H1 (cell line): ENCODE data around the gene MIA2. TPM values are rescaled to one million over a fixed set of nuclear protein-coding genes. Genes with fewer than 3 reads are reported as not detected.

Experiments
- CTCF ChIA-PET: fragments of 300-600 bp; sonication (Branson Sonifier 250); formaldehyde crosslinking; loops from one replicate; lab custom pipeline; 2021; ENCODE audit not compliant: partially characterized antibody; lab: Charles Lee
- POLR2A ChIA-PET: fragments of 300-600 bp; sonication (Branson Sonifier 250); formaldehyde crosslinking; loops from one replicate; lab custom pipeline; 2021; ENCODE audit warnings: inconsistent platforms; ENCODE audit not compliant: partially characterized antibody; lab: Charles Lee
- DNase-seq, 2 experiments: peaks; one replicate each; pipeline versions ENCODE4 v3.0.0 to v3.0.0-alpha.2; 2010 to 2022; ENCODE audit warnings: low spot score in 2 of 2, low read depth in 1 of 2, mixed read lengths in 1 of 2
- FAIRE-seq: peaks from 2 replicates; lab custom pipeline; 2011; peaks lifted over from hg19 to GRCh38; lab: Jason Lieb, UNC
- H2AFZ ChIP-seq: 2 replicates; pipeline ENCODE4 v1.8.1; 2012; ENCODE audit warnings: low read length, inconsistent platforms
- H2AK5ac ChIP-seq: 2 replicates; pipeline ENCODE4 v1.6.1; 2013; ENCODE audit warnings: low read depth, low read length
- H2BK120ac ChIP-seq: replicated peaks from 2 replicates; pipeline ENCODE3; 2013; ENCODE audit warnings: low read depth, low read length, inconsistent platforms
- H2BK12ac ChIP-seq: 2 replicates; pipeline ENCODE4 v1.6.1; 2013; ENCODE audit warnings: low read depth, low read length
- H2BK15ac ChIP-seq: 2 replicates; pipeline ENCODE4 v1.6.1; 2013; ENCODE audit warnings: low read length
- H2BK20ac ChIP-seq: 2 replicates; pipeline ENCODE4 v1.6.1; 2013; ENCODE audit warnings: low read length
- H2BK5ac ChIP-seq: 2 replicates; pipeline ENCODE4 v1.6.1; 2013; ENCODE audit warnings: low read depth, low read length
- H3K14ac ChIP-seq: 2 replicates; pipeline ENCODE4 v1.6.1; 2013; ENCODE audit warnings: inconsistent platforms; ENCODE audit not compliant: insufficient read length
- H3K18ac ChIP-seq: 2 replicates; pipeline ENCODE4 v1.6.1; 2013; ENCODE audit warnings: low read length; ENCODE audit errors: extremely low read depth
- H3K23ac ChIP-seq: 2 replicates; pipeline ENCODE4 v1.6.1; 2013; ENCODE audit warnings: inconsistent platforms; ENCODE audit not compliant: insufficient read length
- H3K23me2 ChIP-seq: 2 replicates; pipeline ENCODE4 v1.6.1; 2013; ENCODE audit warnings: low read depth, low read length
- H3K27ac ChIP-seq: 2 replicates; pipeline ENCODE4 v1.6.1; 2011; ENCODE audit warnings: low read depth, low read length, inconsistent platforms
- H3K27me3 ChIP-seq, 4 experiments: replicated peaks in 1 of 4; 1 replicate in 1 of 4; 2 replicates in 3 of 4; pipeline versions ENCODE4 v1.6.1 to v1.8.1; 2011 to 2013; ENCODE audit warnings: low read length in 3 of 4, mild to moderate bottlenecking in 3 of 4, inconsistent platforms in 2 of 4, mixed read lengths in 2 of 4, moderate library complexity in 1 of 4; ENCODE audit not compliant: control insufficient read depth in 3 of 4, insufficient read depth in 3 of 4; ENCODE audit errors: extremely low read depth in 1 of 4
- H3K36me3 ChIP-seq, 4 experiments: 2 replicates each; pipeline versions ENCODE4 v1.6.1 to v1.8.1; 2011 to 2013; ENCODE audit warnings: mild to moderate bottlenecking in 4 of 4, low read length in 3 of 4, moderate library complexity in 2 of 4, control low read depth in 1 of 4, inconsistent platforms in 1 of 4; ENCODE audit not compliant: insufficient read depth in 4 of 4, control insufficient read depth in 2 of 4
- H3K4ac ChIP-seq: replicated peaks from 2 replicates; pipeline ENCODE3; 2013; ENCODE audit warnings: low read length, low read depth, mixed read lengths, inconsistent platforms; ENCODE audit not compliant: insufficient read length
- H3K4me1 ChIP-seq, 4 experiments: replicated peaks in 1 of 4; 1 replicate in 1 of 4; 2 replicates in 3 of 4; pipeline versions ENCODE4 v1.6.1 to v1.8.1; 2011 to 2013; ENCODE audit warnings: low read length in 3 of 4, inconsistent platforms in 2 of 4, mixed read lengths in 1 of 4; ENCODE audit not compliant: insufficient read depth in 4 of 4, control insufficient read depth in 3 of 4
- H3K4me2 ChIP-seq, 2 experiments: 2 replicates each; pipeline versions ENCODE4 v1.6.1 to v1.8.1; 2011 to 2013; ENCODE audit warnings: low read depth in 2 of 2, low read length in 2 of 2, control low read depth in 1 of 2, inconsistent platforms in 1 of 2, mild to moderate bottlenecking in 1 of 2; ENCODE audit not compliant: insufficient read depth in 1 of 2
- H3K4me3 ChIP-seq, 4 experiments: fragments of 200-600, 300-600 bp in 1 of 4; sonication (generic), shearing (Covaris generic), sonication (Bioruptor Twin) in 1 of 4; 2 replicates each; pipeline versions ENCODE4 v1.5.1 to v1.8.1; 2011 to 2016; ENCODE audit warnings: low read length in 4 of 4, low read depth in 3 of 4, control low read depth in 2 of 4, inconsistent platforms in 2 of 4, mild to moderate bottlenecking in 2 of 4, mixed read lengths in 1 of 4, moderate library complexity in 1 of 4; ENCODE audit not compliant: insufficient read depth in 2 of 4; ENCODE audit errors: extremely low read depth in 1 of 4
- H3K56ac ChIP-seq: replicated peaks from 2 replicates; pipeline ENCODE3; 2013; ENCODE audit warnings: low read depth, mild to moderate bottlenecking, mixed read lengths, low read length, inconsistent platforms; ENCODE audit not compliant: insufficient read length
- H3K79me1 ChIP-seq: 2 replicates; pipeline ENCODE4 v1.6.1; 2013; ENCODE audit warnings: low read depth, low read length, control low read depth
- H3K79me2 ChIP-seq, 2 experiments: 2 replicates each; pipeline versions ENCODE4 v1.6.1 to v1.8.1; 2012 to 2013; ENCODE audit warnings: low read length in 2 of 2, mild to moderate bottlenecking in 2 of 2, inconsistent platforms in 1 of 2; ENCODE audit not compliant: insufficient read depth in 2 of 2, control insufficient read depth in 1 of 2
- H3K9ac ChIP-seq, 4 experiments: replicated peaks in 1 of 4; 1 replicate in 1 of 4; 2 replicates in 3 of 4; pipeline versions ENCODE4 v1.6.1 to v1.8.1; 2011 to 2013; ENCODE audit warnings: low read depth in 3 of 4, low read length in 3 of 4, control low read depth in 2 of 4, mild to moderate bottlenecking in 2 of 4, moderate library complexity in 2 of 4, inconsistent platforms in 1 of 4; ENCODE audit errors: extremely low read depth in 1 of 4
- H3K9me3 ChIP-seq, 2 experiments: 2 replicates each; pipeline versions ENCODE4 v1.6.1 to v1.8.1; 2012 to 2013; ENCODE audit warnings: mild to moderate bottlenecking in 2 of 2, moderate library complexity in 2 of 2, control low read depth in 1 of 2, inconsistent platforms in 1 of 2, low read depth in 1 of 2, low read length in 1 of 2, mixed read lengths in 1 of 2; ENCODE audit not compliant: insufficient read depth in 2 of 2
- H4K20me1 ChIP-seq, 2 experiments: replicated peaks in 1 of 2; 2 replicates each; pipeline versions ENCODE3 to v1.8.1; 2011 to 2013; ENCODE audit warnings: inconsistent platforms in 2 of 2, low read length in 2 of 2, mild to moderate bottlenecking in 1 of 2; ENCODE audit not compliant: insufficient read depth in 2 of 2, control insufficient read depth in 1 of 2
- H4K5ac ChIP-seq: 2 replicates; pipeline ENCODE4 v1.6.1; 2013; ENCODE audit warnings: low read length, low read depth, mixed read lengths, inconsistent platforms; ENCODE audit not compliant: insufficient read length
- H4K8ac ChIP-seq: 2 replicates; pipeline ENCODE4 v1.8.0; 2013; ENCODE audit warnings: mild to moderate bottlenecking, moderate library complexity, low read length, inconsistent platforms; ENCODE audit not compliant: insufficient read depth; ENCODE audit errors: extremely low read depth
- H4K91ac ChIP-seq: replicated peaks from 2 replicates; pipeline ENCODE3; 2013; ENCODE audit warnings: low read length, mixed read lengths, inconsistent platforms; ENCODE audit not compliant: insufficient read length
- CBX5 ChIP-seq: fragments of 300-800, 300-1000 bp; sonication (generic); IDR thresholded peaks from 2 replicates; pipeline ENCODE4 v1.7.1; 2016; ENCODE audit warnings: antibody characterized with exemption, low read length, low read depth
- CEBPB ChIP-seq: IDR thresholded peaks from 2 replicates; pipeline ENCODE4 v1.6.1; 2012; ENCODE audit warnings: low read depth, low read length
- CREB1 ChIP-seq: IDR thresholded peaks from 2 replicates; pipeline ENCODE4 v1.6.1; 2012; ENCODE audit warnings: inconsistent platforms
- GTF2F1 ChIP-seq: IDR thresholded peaks from 2 replicates; pipeline ENCODE4 v1.6.1; 2012; ENCODE audit warnings: low read depth, low read length, improper control_type of control experiment, borderline replicate concordance
- HDAC6 ChIP-seq: IDR thresholded peaks from one replicate; pipeline ENCODE4 v1.7.1; 2012; ENCODE audit warnings: low read depth, mild to moderate bottlenecking, inconsistent platforms, low read length, moderate library complexity
- SAP30 ChIP-seq: fragments of 300-600 bp; sonication (generic); IDR thresholded peaks from 2 replicates; pipeline ENCODE4 v1.7.1; 2012; ENCODE audit warnings: low read length, moderate library complexity, mild to moderate bottlenecking, inconsistent platforms; ENCODE audit not compliant: insufficient read depth, insufficient replicate concordance
- SIN3A ChIP-seq, 2 experiments: IDR thresholded peaks in 1 of 2; conservative IDR thresholded peaks in 1 of 2; 2 replicates each; pipeline ENCODE4 v1.6.1; 2011 to 2012; ENCODE audit warnings: low read length in 2 of 2, improper control_type of control experiment in 1 of 2, low read depth in 1 of 2, mild to moderate bottlenecking in 1 of 2
- SIRT6 ChIP-seq: IDR thresholded peaks from one replicate; pipeline ENCODE4 v1.7.1; 2012; ENCODE audit warnings: low read length, inconsistent platforms
- TBP ChIP-seq: IDR thresholded peaks from 2 replicates; pipeline ENCODE4 v1.6.1; 2011; ENCODE audit warnings: low read depth, low read length, improper control_type of control experiment
- WGBS, 2 experiments: shearing (Covaris generic) in 1 of 2; methylation state at CpG; one replicate each; pipeline versions ENCODE4 v1.1.6 to v1.1.7; 2013 to 2015; ENCODE audit warnings: low lambda C conversion rate in 2 of 2, mixed read lengths in 2 of 2, inconsistent platforms in 1 of 2, low coverage in 1 of 2, missing lambda C conversion rate in 1 of 2; ENCODE audit not compliant: insufficient replicate concordance in 2 of 2, insufficient coverage in 1 of 2, insufficient read length in 1 of 2; ENCODE audit errors: extremely low coverage in 1 of 2, missing lambda C conversion rate in 1 of 2; 5-methylcytosine and 5-hydroxymethylcytosine counted together
- polyA plus RNA-seq, 7 experiments: library from polyadenylated mRNA; depleted of rRNA in 3 of 7; stranded (reverse) in 5 of 7; unstranded in 2 of 7; fragments of >200 nt in 5 of 7; fragments of 200-250 nt in 2 of 7; gene quantifications; 1 replicate in 5 of 7; 2 replicates in 1 of 7; 4 replicates in 1 of 7; pipeline versions ENCODE4 v1.2.1 to v1.2.3, GENCODE V29; 2011 to 2013; ENCODE audit warnings: missing spikeins in 2 of 7, mixed read lengths in 2 of 7
- total RNA-seq: library from RNA; stranded (reverse); fragmentation: NEBNext Ultra II Directional; extraction: Animal tissue kit (Norgen Biotek cat#: 25700); gene quantifications from 2 replicates; pipeline ENCODE4 v1.2.1, GENCODE V29; 2021
- TF ChIP-seq, protein P1 (sequence below): IDR thresholded peaks from 2 replicates; pipeline ENCODE4 v1.6.1; 2012; ENCODE audit warnings: inconsistent platforms
- TF ChIP-seq, protein P2 (sequence below): IDR thresholded peaks from 2 replicates; pipeline ENCODE4 v1.6.1; 2011; ENCODE audit warnings: low read depth, mild to moderate bottlenecking, low read length; ENCODE audit not compliant: insufficient read depth

The MIA2 gene
- total and polyA plus RNA-seq, 2 of the 8 experiments (the other 6 are each of a cell fraction or from before 2014, with no cell fraction given), result 10.1 to 15.0 TPM

DNA sequence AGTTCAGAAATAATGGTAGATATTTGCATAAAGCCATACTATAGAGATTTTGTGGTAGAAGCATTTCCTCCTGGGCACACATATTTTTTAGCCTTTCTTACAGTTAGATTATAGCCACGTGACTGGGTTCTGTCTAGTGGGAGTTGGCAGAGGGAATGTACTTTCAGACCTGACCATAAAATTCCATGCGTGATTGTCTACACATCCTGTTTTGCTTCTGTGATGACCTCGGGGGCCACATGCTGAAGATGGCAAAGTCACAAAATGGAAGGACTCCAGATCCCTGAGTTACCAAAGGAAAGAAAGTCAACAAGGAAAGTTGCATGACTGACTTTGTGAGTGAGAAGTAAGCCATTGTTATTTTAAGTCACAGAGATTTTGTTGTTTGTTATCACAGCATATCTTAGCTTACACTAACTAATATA is 14.6 kb upstream of the MIA2 start:
- ChIA-PET CTCF (interaction anchor here (0.6 kb wide), 1 partner anchor 82 kb away, joined by 3 read pairs; no protein-coding TSS in a partner anchor), POLR2A (interaction anchor here (0.8 kb wide), 1 partner anchor 44 kb away, joined by 3 read pairs; the partner anchor contains the start of gene PNN)
- H3K4me1 ChIP-seq, result no peaks in the 10 kb centered on the region
- H3K9ac ChIP-seq, result no peak overlapping the region
- H3K27ac ChIP-seq, result no peak overlapping the region
- DNase-seq (no peak), FAIRE-seq (no peak)
- H3K23ac ChIP-seq, result no peak overlapping the region
- H2BK12ac ChIP-seq, result no peak overlapping the region
- H3K14ac ChIP-seq, result no peak overlapping the region
- H2AK5ac ChIP-seq, result no peak overlapping the region
- no peaks in the 10 kb centered on the region for H3K23me2 ChIP-seq
- H3K36me3 ChIP-seq, result no peaks in the 10 kb centered on the region
- no peak overlapping the region for H4K8ac ChIP-seq
- no peaks in the 10 kb centered on the region for H3K9me3 ChIP-seq
- no peak overlapping the region for H4K91ac ChIP-seq
- no peak overlapping the region for H3K18ac ChIP-seq
- H4K20me1 ChIP-seq, result no peaks in the 10 kb centered on the region
- H2BK15ac ChIP-seq, result no peak overlapping the region
- no peak overlapping the region for H2BK120ac ChIP-seq
- H3K27me3 ChIP-seq, result no peaks in the 10 kb centered on the region
- H3K4me3 ChIP-seq, result no peak overlapping the region
- H2BK5ac ChIP-seq, result no peak overlapping the region
- no peak overlapping the region for H3K4ac ChIP-seq
- no peaks in the 10 kb centered on the region for H3K79me2 ChIP-seq
- H3K79me1 ChIP-seq, result no peaks in the 10 kb centered on the region
- no peak overlapping the region for H2AFZ ChIP-seq
- H4K5ac ChIP-seq, result no peak overlapping the region
- no peak overlapping the region for H3K4me2 ChIP-seq
- no peak overlapping the region for H2BK20ac ChIP-seq
- 93% methylated on average over 3 of the region's 3 CpGs; no CpG with 5 or more reads in 1 of the 2 experiments for WGBS, 2 experiments
- H3K56ac ChIP-seq, result no peak overlapping the region
- TF ChIP-seq SIN3A (conservative IDR thresholded peaks at IDR 0.05 in 1 of 2, IDR thresholded peaks at IDR 0.05 in 1 of 2; ENCODE audit: low read depth in 1 of 2, low read length in 2 of 2) (no peak), TBP (no peak), SIRT6 (no peak), SAP30 (no peak), GTF2F1 (no peak), CREB1 (no peak), CBX5 (no peak), CEBPB (no peak), HDAC6 (no peak)
- TF ChIP-seq, protein P1, sequence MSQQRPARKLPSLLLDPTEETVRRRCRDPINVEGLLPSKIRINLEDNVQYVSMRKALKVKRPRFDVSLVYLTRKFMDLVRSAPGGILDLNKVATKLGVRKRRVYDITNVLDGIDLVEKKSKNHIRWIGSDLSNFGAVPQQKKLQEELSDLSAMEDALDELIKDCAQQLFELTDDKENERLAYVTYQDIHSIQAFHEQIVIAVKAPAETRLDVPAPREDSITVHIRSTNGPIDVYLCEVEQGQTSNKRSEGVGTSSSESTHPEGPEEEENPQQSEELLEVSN, result no peak
- TF ChIP-seq, protein P2, sequence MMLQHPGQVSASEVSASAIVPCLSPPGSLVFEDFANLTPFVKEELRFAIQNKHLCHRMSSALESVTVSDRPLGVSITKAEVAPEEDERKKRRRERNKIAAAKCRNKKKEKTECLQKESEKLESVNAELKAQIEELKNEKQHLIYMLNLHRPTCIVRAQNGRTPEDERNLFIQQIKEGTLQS, result no peak
